NCI-H2196 (cell line): Measurements from ENCODE around the gene ABHD2.

Experiments
- DNase-seq: peaks from one replicate; lab custom pipeline; 2025; ENCODE audit not compliant: unreplicated experiment; lab: John Stamatoyannopoulos, UW

Gene ABHD2

GRCh38 chr15:89096664-89097063 lies 8.4 kb downstream of the ABHD2 start:
- DNase-seq = no peak

- DNase-seq = no peak
These were observed 9.1 kb downstream of the ABHD2 start for GRCh38 chr15:89097313-89097712.

DNA sequence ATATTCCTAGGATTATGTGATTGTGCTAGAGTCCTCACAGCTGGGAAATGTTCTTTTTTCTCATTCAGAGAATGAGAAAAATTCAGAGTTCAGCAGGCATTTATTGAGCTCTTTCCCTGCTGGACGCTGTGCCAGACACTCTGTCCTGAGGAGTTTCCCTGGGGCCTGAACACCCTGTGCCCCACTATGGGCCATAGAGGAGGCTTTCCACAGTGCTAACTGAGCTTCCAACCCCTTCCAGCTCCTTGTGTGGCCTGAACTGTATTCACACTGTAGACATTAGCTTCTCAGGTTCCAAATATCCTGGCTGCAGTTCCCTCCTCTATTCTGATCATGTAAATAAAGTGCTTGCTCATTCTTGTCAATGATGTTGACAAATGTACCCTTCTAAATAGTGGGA lies 10.0 kb downstream of the ABHD2 start:
- peak; percentile 30 for DNase-seq

- no peak for DNase-seq
These were observed 11.7 kb downstream of the ABHD2 start for GRCh38 chr15:89099968-89100367.

DNA sequence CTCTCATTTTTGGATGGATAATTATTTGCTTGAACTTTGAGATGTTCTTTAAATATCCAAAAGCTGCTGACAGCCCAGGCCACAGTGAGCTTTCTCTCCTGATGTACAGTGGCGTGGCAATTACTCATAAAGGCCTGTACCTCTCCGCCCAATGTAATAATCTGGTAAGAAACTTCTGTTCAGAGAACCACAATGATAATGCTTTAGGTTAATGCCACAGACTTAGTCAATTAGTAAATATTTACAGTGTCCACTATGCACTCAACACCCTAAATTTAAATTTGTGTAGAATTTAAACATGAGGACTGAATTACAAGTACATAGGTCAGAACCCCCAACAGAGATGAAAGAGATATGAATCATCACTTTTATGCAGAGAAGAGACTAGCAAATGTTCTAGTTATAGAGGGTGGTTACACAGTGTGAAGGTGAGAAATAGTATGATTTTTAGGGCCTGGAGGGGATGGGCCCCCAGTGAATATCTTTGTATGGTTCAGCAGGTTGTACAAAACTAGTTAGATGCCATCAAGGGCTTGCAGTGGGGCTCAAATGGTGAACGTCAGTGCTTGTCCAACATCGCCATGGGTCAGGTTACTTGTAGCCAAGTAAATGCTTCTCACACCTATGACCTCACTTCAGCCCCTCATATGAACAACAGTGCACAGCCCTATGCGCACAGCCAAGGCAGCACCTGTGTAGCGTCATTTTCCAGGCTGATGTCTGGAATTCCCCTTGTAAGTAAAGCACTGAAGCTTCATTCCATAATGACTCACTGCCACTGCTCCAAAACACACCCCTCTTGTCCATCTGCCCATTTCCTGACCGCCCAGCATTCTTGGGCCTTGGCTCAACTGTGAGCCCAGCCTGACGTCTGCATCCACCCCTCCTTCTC lies 13.3 kb downstream of the ABHD2 start:
- peak; percentile 45 for DNase-seq

- DNase-seq = no peak
These were observed 15.4 kb downstream of the ABHD2 start for GRCh38 chr15:89103481-89104171.

- no peak for DNase-seq
These were observed 15.9 kb downstream of the ABHD2 start for GRCh38 chr15:89104172-89104564.

DNA sequence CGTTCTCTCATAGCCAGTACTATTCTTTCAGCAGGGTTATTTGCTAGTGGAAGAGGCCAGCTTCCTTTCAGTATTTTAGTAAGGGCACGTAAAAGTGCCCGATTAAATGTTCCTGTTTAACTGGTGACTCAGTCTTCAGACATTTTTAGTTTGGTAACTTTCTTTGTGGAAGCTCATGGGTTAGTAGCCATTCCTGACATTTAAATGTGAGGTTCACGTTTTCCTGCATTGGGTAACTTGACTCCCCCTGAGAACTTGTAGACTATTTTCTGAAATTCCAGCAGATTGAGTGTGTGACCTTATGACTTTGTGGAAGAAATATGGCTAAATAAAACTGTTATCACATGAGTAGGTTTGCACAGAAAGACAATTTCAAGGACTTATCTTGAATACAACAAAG lies 16.9 kb downstream of the ABHD2 start:
- DNase-seq = no peak

GRCh38 chr15:89106200-89106599 lies 17.9 kb downstream of the ABHD2 start:
- DNase-seq = no peak

DNA sequence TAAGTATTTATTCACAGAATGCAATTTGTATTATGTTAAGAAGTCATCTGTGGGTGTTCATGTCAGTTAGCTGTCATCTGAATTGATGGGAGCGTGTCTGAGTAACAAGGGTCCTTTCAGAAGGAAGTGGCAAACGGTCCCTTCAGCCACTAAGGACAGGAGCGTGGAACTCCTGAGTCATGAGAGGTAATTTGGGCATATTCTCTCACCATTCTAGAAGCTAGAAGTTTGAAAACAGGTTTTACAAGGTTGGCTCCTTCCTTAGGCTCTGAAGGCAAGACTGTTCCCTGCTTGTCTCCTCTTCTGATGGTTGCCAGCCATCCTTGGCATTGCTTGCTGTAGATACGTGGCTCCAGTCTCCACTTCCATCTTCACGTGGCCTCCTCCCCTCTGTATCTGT lies 19.7 kb downstream of the ABHD2 start:
- no peak for DNase-seq

- DNase-seq = no peak
These were observed 20.6 kb downstream of the ABHD2 start for GRCh38 chr15:89108835-89109234.

DNA sequence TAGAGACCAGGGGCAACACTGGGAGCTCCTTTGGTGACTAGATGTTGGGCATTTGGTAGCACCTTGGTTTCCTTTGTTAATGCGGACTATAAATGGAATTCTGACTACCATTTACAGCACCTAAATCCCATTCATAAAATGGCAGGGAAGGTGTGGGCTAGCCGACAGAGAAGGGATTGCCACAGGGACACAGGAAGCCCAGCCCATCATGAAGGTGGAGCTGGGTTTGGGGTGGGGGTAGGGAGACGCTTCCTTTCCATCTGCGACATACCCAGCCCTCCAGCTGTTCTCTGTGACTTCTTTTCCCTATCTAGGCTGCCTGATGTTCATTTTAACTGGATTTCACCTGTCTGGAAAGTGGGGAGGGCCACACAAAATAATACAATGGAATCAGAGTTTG lies 21.0 kb downstream of the ABHD2 start:
- DNase-seq = no peak

DNA sequence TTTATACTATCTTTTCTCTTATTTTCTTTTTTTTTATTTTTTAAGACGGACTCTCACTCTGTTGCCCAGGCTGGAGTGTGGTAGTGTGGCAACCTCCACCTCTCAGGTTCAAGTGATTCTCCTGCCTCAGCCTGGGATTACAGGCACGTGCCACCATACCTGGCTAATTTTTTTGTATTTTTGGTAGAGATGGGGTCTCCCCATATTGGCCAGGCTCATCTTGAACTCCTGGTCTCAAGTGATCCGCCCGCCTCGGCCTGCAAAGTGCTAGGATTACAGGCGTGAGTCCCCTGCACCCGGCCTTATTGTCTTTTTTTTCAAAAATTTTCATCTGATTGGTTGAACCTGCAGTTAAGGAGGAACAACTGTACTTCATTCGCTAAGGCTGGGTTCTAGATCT lies 21.8 kb downstream of the ABHD2 start:
- no peak for DNase-seq

- DNase-seq = no peak
These were observed 23.1 kb downstream of the ABHD2 start for GRCh38 chr15:89111352-89111751.

DNA sequence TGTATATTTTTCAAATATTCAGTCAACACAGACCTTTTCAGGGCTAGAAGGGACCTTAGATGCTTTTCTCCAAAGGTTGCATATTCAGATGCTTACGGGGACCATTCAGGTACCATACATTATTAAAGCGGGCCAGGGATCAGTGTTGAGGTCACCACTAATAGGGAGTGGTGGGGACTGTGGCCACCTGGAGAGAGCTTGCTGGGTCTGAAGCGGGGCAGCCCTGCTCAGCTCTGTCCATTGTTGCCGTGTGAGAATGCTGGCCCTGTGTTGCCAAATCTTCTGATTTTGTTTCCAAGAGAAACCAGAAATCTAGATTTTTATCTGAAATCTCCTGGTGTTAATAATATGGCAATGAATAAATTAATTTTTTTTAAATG lies 23.7 kb downstream of the ABHD2 start:
- no peak for DNase-seq

GRCh38 chr15:89112341-89112971 lies 24.2 kb downstream of the ABHD2 start:
- DNase-seq = no peak

DNA sequence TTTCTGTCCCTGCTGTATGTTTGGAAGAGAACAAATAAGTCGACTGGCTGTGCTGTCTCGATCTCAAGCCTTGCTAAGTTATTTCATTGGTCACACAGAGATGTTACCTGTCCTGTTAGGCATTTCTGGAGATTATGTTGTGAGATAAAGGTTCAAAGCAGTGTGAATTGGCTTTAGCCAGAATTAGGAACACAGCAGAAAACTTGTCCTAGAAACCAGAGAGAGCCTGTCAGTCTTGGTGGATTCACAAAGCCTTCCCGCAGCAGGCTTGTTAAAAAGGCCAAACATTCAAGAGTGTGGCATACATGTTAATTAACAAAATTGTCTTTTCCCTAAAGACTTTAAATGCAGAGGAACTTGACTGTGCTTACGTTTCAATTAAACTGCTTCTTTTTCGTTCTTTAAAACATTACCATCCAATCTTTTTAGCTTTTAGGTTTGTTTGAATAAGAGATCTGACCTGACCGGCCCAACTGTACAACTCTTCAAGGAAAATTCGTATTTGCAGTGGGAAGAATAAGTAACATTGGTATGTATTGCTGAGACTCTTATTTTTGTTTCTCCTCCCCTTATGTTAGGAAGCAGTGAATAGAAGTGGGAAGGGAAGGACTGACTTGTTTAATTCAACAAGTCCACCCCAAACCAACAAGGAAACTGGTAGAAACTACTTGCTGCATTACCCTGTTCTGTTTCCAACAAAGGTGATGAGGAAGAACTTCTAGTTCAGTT lies 25.2 kb downstream of the ABHD2 start:
- no peak for DNase-seq

DNA sequence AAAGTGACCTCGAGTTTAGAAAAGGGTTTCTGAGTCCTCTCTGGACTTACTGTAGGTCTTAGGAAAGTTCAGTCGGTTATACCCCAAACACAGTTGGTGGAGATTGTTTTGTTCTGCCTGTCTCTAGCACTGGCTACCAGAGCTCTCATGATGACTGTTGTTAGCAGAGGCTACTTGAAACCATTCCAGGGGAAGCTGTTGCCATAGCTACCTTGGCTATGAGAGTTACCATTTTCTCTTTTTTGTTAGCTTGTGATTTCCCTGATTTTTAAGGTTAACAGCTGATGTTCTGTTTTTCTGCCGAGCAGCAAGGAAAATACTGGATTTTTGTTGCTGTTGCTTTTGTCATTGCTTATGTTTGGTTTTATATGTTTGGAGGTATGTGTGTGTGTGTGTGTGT lies 26.7 kb downstream of the ABHD2 start:
- DNase-seq = peak; percentile 70

DNA sequence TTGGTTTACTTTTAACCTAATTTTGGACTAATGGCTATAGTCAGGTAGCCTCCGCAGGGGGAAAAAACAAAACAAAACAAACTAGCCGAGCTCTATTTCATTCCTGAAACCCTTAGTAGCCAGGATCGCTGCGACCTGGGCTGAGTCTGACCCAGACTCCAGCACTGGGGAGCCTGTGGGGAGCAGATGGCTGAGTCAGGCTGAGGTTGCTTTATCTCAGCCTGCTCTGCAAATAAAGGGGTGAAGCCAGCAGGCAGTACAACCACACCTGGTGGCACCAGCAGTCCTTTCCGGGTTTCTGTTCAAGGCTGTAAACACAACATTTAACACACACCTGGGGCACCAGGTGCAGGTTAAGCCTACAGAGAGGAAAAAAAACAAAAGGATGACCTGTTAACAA lies 27.3 kb downstream of the ABHD2 start:
- peak; percentile 59 for DNase-seq

DNA sequence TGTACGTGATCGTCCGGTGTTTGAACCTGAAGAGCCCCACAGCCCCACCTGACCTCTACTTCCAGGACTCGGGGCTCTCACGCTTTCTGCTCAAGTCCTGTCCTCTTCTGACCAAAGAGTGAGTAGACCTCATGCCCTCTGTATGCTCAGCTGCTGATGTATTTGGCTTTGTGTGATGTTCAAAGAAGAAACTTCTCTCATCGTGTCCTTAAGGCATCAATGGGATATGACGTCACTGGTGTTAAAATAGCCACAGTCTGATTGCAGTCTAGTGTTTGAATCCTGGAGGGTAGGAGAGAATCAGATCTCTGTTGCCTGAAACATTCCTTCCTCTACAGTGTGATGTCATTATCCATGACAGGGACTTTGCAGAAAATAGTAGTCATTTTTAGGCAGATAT lies 28.1 kb downstream of the ABHD2 start:
- DNase-seq = peak; percentile 55

DNA sequence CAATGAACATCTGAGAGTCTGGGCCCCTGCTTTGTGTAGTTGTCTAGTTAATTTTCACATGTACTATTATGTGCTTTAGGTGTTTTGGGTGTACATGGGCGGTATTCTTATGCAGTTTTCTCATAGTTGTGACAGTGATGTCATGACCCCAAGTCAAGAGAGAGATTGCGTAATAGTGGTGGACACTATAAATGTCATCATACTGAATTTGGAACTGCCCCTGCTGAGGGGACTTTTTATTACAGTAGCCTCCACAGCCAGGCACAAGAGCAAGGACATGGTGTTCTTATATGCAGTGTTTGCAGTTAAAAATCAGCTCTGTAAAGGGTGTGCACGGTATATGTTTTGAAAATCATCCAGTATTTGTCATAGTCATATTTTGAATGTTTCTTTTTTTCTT lies 29.5 kb downstream of the ABHD2 start:
- DNase-seq = no peak
